AG04450 (cell line): ENCODE data around the gene HOXA10. TPM values are rescaled to one million over a fixed set of nuclear protein-coding genes. Genes with fewer than 3 reads are reported as not detected.

Source experiments
- CTCF ChIA-PET: fragments of 300-600, 350-600 bp; formaldehyde crosslinking; extraction: SDS; loops from one replicate; lab custom pipeline; 2022; ENCODE audit warnings: antibody characterized with exemption, inconsistent platforms; lab: Charles Lee
- POLR2A ChIA-PET: fragments of 350-600 bp; formaldehyde crosslinking; extraction: SDS; loops from one replicate; lab custom pipeline; 2021; ENCODE audit warnings: antibody characterized with exemption, inconsistent platforms; lab: Yijun Ruan, JAX
- DNase-seq: peaks from one replicate; pipeline ENCODE4 v3.0.0-alpha.2; 2011; ENCODE audit warnings: low read depth, low spot score
- H3K27ac ChIP-seq: one replicate; pipeline ENCODE4 v1.5.1; 2012; ENCODE audit warnings: low read depth, low read length, control low read depth
- H3K27me3 ChIP-seq: one replicate; pipeline ENCODE4 v1.6.0; 2012; ENCODE audit warnings: low read length; ENCODE audit not compliant: control insufficient read depth, insufficient read depth
- H3K4me3 ChIP-seq: 2 replicates; pipeline ENCODE4 v1.5.1; 2011; ENCODE audit warnings: mild to moderate bottlenecking, low read depth, low read length, control low read depth
- H3K9me3 ChIP-seq: 2 replicates; pipeline ENCODE4 v1.5.1; 2012; ENCODE audit warnings: low read length; ENCODE audit not compliant: control insufficient read depth, insufficient read depth
- polyA plus RNA-seq: library from polyadenylated mRNA; depleted of rRNA; stranded (reverse); fragments of >200 nt; gene quantifications from 2 replicates; pipeline ENCODE4 v1.2.3, GENCODE V29; 2011
- TF ChIP-seq, protein P1 (sequence below): IDR thresholded peaks from 2 replicates; pipeline ENCODE4 v1.5.1; 2011; ENCODE audit warnings: low read depth, low read length, control low read depth, inconsistent platforms

Gene HOXA10
- polyA plus RNA-seq, 1 experiment: 0.47 TPM

DNA sequence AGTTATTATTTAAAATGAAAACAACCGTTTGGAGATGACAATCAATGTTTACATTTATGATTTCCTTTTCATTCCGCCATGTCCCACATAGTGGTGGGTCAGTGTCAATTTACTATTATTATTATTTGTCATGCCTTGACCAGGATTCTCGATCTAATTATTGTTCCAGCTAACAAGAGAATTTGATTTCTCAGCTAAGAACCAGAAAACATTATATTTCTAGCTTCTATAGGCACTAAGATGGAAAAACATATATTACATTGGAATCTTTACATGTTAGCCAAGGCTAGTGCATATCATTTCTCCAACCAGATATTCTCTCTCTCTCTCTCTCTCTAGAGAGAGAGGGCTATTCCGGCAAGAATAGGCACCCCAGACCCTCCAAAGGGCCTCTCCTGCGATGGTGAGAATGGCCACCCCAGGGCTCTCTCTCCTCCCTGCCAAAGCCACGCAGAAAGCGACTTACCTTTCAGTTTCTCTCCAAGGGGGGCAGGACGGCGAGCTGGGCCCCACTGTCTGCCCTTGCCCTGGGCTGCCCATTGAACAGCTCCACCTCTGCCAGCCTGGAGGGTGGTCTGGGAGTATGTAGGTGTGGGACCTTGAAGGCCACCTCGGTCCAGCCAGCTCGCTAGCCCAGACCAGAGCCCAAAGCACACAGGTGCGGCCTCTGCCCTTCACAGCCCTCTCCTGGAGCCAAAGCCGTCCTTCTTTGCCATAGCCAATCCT, 24.1 kb downstream of the HOXA10 start:
- Histone ChIP-seq H3K4me3 (peak overlapping the region; percentile 73), H3K27me3 (peaks cover 3% of the 10 kb centered on the region), H3K9me3 (peaks cover 2% of the 10 kb centered on the region; the same call in 1 of the 2 replicates), H3K27ac (peak overlapping the region; percentile 52)
- no peak for DNase-seq
- CTCF ChIA-PET: interaction anchor here (0.5 to 5.6 kb wide), 20 partner anchors 9 to 1288 kb away, joined by 3 to 24 read pairs (median 5); no protein-coding TSS in a partner anchor
- POLR2A ChIA-PET: interaction anchor here (0.6 to 2.1 kb wide), 4 partner anchors 9 to 950 kb away, joined by 3 to 5 read pairs (median 4); partner anchors contain the start of gene HNRNPA2B1
- TF ChIP-seq, protein P1, sequence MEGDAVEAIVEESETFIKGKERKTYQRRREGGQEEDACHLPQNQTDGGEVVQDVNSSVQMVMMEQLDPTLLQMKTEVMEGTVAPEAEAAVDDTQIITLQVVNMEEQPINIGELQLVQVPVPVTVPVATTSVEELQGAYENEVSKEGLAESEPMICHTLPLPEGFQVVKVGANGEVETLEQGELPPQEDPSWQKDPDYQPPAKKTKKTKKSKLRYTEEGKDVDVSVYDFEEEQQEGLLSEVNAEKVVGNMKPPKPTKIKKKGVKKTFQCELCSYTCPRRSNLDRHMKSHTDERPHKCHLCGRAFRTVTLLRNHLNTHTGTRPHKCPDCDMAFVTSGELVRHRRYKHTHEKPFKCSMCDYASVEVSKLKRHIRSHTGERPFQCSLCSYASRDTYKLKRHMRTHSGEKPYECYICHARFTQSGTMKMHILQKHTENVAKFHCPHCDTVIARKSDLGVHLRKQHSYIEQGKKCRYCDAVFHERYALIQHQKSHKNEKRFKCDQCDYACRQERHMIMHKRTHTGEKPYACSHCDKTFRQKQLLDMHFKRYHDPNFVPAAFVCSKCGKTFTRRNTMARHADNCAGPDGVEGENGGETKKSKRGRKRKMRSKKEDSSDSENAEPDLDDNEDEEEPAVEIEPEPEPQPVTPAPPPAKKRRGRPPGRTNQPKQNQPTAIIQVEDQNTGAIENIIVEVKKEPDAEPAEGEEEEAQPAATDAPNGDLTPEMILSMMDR: no peak

DNA sequence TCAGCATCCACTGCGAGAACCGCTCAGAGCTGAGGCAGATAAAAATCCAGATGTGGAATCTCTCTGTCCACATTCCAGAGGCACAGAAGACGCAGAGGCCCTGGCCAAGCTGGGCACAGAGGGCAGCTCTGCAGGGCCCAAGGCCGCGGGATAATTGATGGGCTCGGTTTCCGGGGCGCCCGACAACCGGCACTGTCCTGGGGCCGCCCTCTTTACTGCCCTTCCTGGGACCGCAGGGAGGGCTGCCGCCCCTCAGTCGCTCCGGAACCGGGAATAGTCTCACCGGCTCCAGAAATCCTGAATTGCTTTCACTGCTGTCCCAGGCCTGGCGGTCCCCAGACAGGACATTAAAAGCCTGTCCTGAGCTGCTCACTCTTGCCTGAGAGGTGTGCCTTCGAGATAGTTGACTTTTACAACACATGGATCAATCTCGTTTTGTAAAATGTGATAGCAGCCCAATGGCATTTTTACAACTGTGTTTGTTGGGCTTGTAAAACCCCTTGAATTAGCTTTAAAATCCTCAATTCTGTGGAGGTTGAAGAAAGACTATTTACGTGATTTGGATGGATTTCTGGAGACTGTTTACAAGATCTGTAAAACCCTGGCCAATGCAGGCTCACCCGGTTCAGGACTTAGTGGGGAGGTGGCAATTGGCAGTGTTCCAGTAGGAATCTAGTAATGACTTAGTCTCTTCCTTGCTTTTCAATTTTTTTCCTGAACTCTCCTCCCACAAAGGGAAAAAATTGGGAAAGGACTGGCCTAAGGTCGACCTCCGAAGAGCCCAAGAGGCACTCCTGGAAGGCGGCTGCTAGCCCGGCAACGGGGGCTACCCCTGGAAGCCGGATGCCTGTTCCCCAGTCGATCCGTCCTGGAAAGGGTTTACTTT, 25.1 kb downstream of the HOXA10 start:
- POLR2A ChIA-PET: interaction anchor here (0.6 to 1.0 kb wide), 2 partner anchors 10 to 14 kb away, joined by 3 read pairs; no protein-coding TSS in a partner anchor
- DNase-seq: no peak
- H3K27me3 ChIP-seq: no peaks in the 10 kb centered on the region
- CTCF ChIA-PET: interaction anchor here (0.6 to 5.6 kb wide), 13 partner anchors 8 to 1921 kb away, joined by 3 to 24 read pairs (median 6); partner anchors contain the start of genes HOXA7 and NPVF
- TF ChIP-seq, protein P1: no peak
- peak overlapping the region; percentile 90 for H3K27ac ChIP-seq
- H3K9me3 ChIP-seq: peaks cover 2% of the 10 kb centered on the region; the same call in 1 of the 2 replicates
- peak overlapping the region; percentile 73 for H3K4me3 ChIP-seq

DNA sequence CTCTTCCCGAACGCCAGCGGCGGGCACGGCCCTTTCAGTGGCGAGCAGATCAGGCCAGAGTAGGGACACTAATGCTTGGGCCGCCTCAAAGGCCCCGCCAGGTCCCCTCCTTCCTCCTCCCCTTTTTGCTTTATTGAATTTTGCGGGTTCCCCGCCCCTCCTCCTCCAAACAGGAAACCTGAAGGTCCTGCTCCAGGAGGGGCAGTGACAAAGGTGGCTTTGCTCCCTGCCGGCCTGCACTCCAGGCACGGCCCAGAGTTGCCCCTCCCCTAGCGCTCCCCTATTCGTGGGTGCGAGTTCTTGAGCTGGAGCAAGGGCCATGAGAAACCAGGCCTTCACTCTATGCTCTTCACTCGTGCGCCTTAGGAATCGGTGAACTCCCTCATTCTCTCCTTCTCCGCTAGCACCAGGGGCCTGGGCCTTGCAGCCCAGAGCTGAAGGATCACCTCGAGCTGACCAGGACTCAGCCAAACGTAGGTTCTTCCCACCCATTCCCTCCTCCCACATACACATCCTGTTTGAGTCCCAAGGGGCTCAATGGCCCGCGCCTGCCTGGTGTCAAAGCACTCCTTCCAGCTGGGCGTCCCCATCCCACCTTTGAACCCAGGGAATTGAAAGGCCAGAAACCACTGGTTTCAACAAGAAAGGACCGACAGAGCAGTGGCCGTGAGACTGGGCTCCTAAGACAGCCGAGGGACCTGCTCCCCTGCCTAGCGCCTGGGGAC, 25.9 kb downstream of the HOXA10 start:
- ChIA-PET POLR2A (interaction anchor here (1.0 kb wide), 1 partner anchor 9 kb away, joined by 3 read pairs; no protein-coding TSS in a partner anchor), CTCF (interaction anchor here (0.6 to 5.6 kb wide), 7 partner anchors 9 to 779 kb away, joined by 3 to 24 read pairs (median 8); partner anchors contain the start of gene HOXA7)
- Histone ChIP-seq H3K27me3 (no peaks in the 10 kb centered on the region), H3K9me3 (peaks cover 2% of the 10 kb centered on the region; the same call in 1 of the 2 replicates), H3K27ac (peak overlapping the region; percentile 90), H3K4me3 (peak overlapping the region; percentile 73)
- TF ChIP-seq, protein P1: no peak
- DNase-seq: no peak

DNA sequence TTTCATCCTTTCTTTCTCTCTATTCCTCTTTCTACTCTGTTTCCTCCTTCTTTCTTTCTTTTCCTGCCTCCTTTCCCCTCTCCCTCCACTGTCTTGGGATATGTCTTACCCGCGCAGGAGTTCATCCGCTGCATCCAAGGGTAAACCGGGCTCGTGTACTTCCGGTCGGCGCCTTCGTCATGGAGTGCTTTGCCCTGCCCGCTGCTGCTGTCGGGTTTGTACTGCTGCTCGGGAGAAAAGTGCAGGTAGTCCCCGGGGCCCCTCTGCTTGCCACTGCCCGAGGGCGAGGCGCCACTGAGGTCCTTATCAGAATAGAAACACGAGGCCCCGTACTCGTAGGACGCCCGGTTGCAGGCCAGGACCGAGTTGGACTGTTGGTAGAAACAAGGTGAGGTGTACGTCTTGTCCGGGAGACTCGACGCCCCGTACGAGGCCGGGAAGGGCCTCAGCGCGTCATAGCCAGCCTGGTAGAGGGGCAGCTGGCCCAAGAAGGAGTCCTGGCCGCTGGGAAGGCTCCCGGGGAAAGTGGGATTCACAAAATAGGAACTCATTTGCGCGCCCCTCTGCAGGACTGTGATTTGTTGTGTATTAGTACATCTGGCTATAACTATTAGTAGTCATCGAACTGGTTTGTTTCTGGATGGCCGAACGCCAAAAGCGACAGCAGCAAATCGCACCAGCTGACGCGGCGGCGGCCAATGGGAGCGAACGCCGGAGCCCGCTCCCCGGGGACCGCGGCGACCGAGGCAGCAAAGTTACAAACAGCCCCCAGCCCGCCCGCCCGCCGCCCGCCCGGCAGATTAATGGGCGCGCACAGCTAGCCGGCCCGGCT, 26.7 kb downstream of the HOXA10 start, which contains the start of gene HOXA6:
HOXA6 (minus strand) TSS at position 576 of the 832 bp plus-strand sequence; CDS start at position 551, 25 bp downstream.
- no peaks in the 10 kb centered on the region for H3K27me3 ChIP-seq
- TF ChIP-seq, protein P1: no peak
- H3K27ac ChIP-seq: peak within 1 kb of the TSS; percentile 90
- CTCF ChIA-PET: interaction anchor here (0.6 to 5.6 kb wide), 6 partner anchors 9 to 778 kb away, joined by 3 to 24 read pairs (median 6); partner anchors contain the start of gene HOXA7
- H3K4me3 ChIP-seq: peak within 1 kb of the TSS; percentile 73
- POLR2A ChIA-PET: interaction anchor here (1.0 kb wide), 1 partner anchor 8 kb away, joined by 3 read pairs; no protein-coding TSS in a partner anchor
- H3K9me3 ChIP-seq: peaks cover 2% of the 10 kb centered on the region; the same call in 1 of the 2 replicates
- DNase-seq: no peak
